HG03571 (cell line): ENCODE results near the gene ATE1.
"Not testable (repeated sequence)": the region's sequence is repeated elsewhere in the genome, so short reads cannot be mapped to it uniquely, and the experiment has no call there.

Experiments
- ATAC-seq: cut with Tn5 transposase; IDR thresholded peaks from one replicate; pipeline ENCODE4 v1.9.1; 2021; ENCODE audit not compliant: unreplicated experiment

ATE1 gene

GRCh38 chr10:121702351-121703320 lies 225.2 kb downstream of the ATE1 start:
- ATAC-seq, result no peak

- ATAC-seq, result no peak
Observed at GRCh38 chr10:121700416-121700815, 227.4 kb downstream of the ATE1 start.

- not testable (repeated sequence) for ATAC-seq
Observed at GRCh38 chr10:121699703-121700102, 228.1 kb downstream of the ATE1 start.

- ATAC-seq, result no peak
Observed at GRCh38 chr10:121698902-121699301, 228.9 kb downstream of the ATE1 start.

GRCh38 chr10:121698336-121698735 lies 229.5 kb downstream of the ATE1 start:
- ATAC-seq, result no peak

- ATAC-seq, result no peak
Observed at GRCh38 chr10:121696854-121697253, 231.0 kb downstream of the ATE1 start.

- no peak for ATAC-seq
Observed at GRCh38 chr10:121695731-121696464, 231.9 kb downstream of the ATE1 start.

GRCh38 chr10:121694966-121695643 lies 232.7 kb downstream of the ATE1 start:
- no peak for ATAC-seq

GRCh38 chr10:121694327-121694965 lies 233.4 kb downstream of the ATE1 start:
- no peak for ATAC-seq

GRCh38 chr10:121692626-121693025 lies 235.2 kb downstream of the ATE1 start:
- no peak for ATAC-seq

- no peak for ATAC-seq
Observed at GRCh38 chr10:121690970-121691369, 236.9 kb downstream of the ATE1 start.
